HCT116 (cell line): ENCODE results near the gene FRMD4A. TPM values are rescaled to one million over a fixed set of nuclear protein-coding genes. Genes with fewer than 3 reads are reported as not detected.

Source experiments
- ATAC-seq: fragments of 200-7000 bp; cut with Tn5 transposase; 2 replicates; pipeline ENCODE4 v1.9.1; 2020; ENCODE audit warnings: mild to moderate bottlenecking, moderate library complexity
- BruUV-seq: library from RNA; stranded (reverse); fragments of 400-500 nt; replicated peaks from 2 replicates; lab custom pipeline; 2021; lab: Mats Ljungman, UMichigan
- CTCF ChIA-PET: fragments of 300-600 bp; sonication (Branson Sonifier 250); formaldehyde crosslinking; loops from one replicate; lab custom pipeline; 2021; ENCODE audit warnings: antibody characterized with exemption; lab: Charles Lee
- POLR2A ChIA-PET: fragments of 300-600, 350-600 bp; sonication (Branson Sonifier 250); formaldehyde crosslinking; loops from one replicate; lab custom pipeline; 2021; ENCODE audit warnings: antibody characterized with exemption; lab: Charles Lee
- RAD21 ChIA-PET, 2 experiments: fragments of 300-600 bp; sonication (Branson Sonifier 250); formaldehyde crosslinking; loops; one replicate each; lab custom pipeline; 2023; ENCODE audit warnings: low total read pairs in 2 of 2; ENCODE audit not compliant: uncharacterized antibody in 2 of 2, unreplicated experiment in 2 of 2, low non-redundant PET in 1 of 2; lab: Charles Lee
- DNase-seq: peaks from one replicate; pipeline ENCODE4 v3.0.0-alpha.2; 2010; ENCODE audit warnings: low read depth, low spot score
- H2AFZ ChIP-seq: fragments of 200-600 bp; shearing (Covaris generic), sonication (generic); 2 replicates; pipeline ENCODE4 v1.6.1; 2017; ENCODE audit warnings: low read depth, mixed run types, mixed read lengths, antibody characterized with exemption, low read length; ENCODE audit not compliant: poor library complexity, severe bottlenecking
- H3K27ac ChIP-seq: 2 replicates; pipeline ENCODE4 v1.5.1; 2012; ENCODE audit warnings: low read depth, low read length
- H3K27me3 ChIP-seq: fragments of 200-600 bp; sonication (generic); 2 replicates; pipeline ENCODE4 v1.6.1; 2016; ENCODE audit warnings: mixed run types, low read length, mixed read lengths; ENCODE audit not compliant: insufficient read depth
- H3K36me3 ChIP-seq, 2 experiments: fragments of 200-500 bp in 1 of 2; fragments of 200-600 bp in 1 of 2; sonication (Bioruptor generic) in 1 of 2; sonication (generic) in 1 of 2; 2 replicates each; pipeline versions ENCODE4 v1.5.1 to v1.6.1; 2014 to 2016; ENCODE audit warnings: low read length in 2 of 2, inconsistent platforms in 1 of 2, mixed read lengths in 1 of 2, mixed run types in 1 of 2; ENCODE audit not compliant: insufficient read depth in 2 of 2, control insufficient read depth in 1 of 2
- H3K4me1 ChIP-seq, 2 experiments: fragments of 200-600 bp in 1 of 2; sonication (generic) in 1 of 2; 2 replicates each; pipeline versions ENCODE4 v1.5.1 to v1.6.1; 2012 to 2017; ENCODE audit warnings: low read length in 2 of 2, inconsistent platforms in 1 of 2, mild to moderate bottlenecking in 1 of 2, mixed read lengths in 1 of 2, mixed run types in 1 of 2, moderate library complexity in 1 of 2; ENCODE audit not compliant: insufficient read depth in 2 of 2, control insufficient read depth in 1 of 2
- H3K4me2 ChIP-seq: fragments of 200-600 bp; sonication (generic); 2 replicates; pipeline ENCODE4 v1.6.1; 2017; ENCODE audit warnings: mixed run types, low read length, mixed read lengths
- H3K4me3 ChIP-seq, 2 experiments: fragments of 200-600 bp in 1 of 2; sonication (generic) in 1 of 2; replicated peaks in 1 of 2; 2 replicates each; pipeline ENCODE4 v1.5.1; 2011 to 2016; ENCODE audit warnings: low read length in 2 of 2, control low read depth in 1 of 2, low read depth in 1 of 2, mild to moderate bottlenecking in 1 of 2, mixed read lengths in 1 of 2, mixed run types in 1 of 2
- H3K79me2 ChIP-seq: fragments of 200-600 bp; sonication (generic); 2 replicates; pipeline ENCODE4 v1.6.1; 2017; ENCODE audit warnings: mild to moderate bottlenecking, mixed run types, low read length, moderate library complexity, mixed read lengths; ENCODE audit not compliant: insufficient read depth
- H3K9ac ChIP-seq: fragments of 200-600 bp; sonication (generic); 2 replicates; pipeline ENCODE4 v1.6.1; 2016; ENCODE audit warnings: low read length, mixed read lengths
- H3K9me2 ChIP-seq: fragments of 200-600 bp; sonication (generic), shearing (Covaris generic); 2 replicates; pipeline ENCODE4 v1.6.1; 2017; ENCODE audit warnings: mixed run types, mild to moderate bottlenecking, moderate library complexity; ENCODE audit not compliant: insufficient read depth
- H3K9me3 ChIP-seq, 2 experiments: fragments of 200-500 bp in 1 of 2; fragments of 200-600 bp in 1 of 2; sonication (Bioruptor generic) in 1 of 2; sonication (generic) in 1 of 2; 2 replicates each; pipeline ENCODE4 v1.6.1; 2014 to 2017; ENCODE audit warnings: low read length in 2 of 2, mixed read lengths in 2 of 2, inconsistent platforms in 1 of 2, low read depth in 1 of 2, mild to moderate bottlenecking in 1 of 2, mixed run types in 1 of 2, moderate library complexity in 1 of 2; ENCODE audit not compliant: control insufficient read depth in 1 of 2, insufficient read depth in 1 of 2
- H4K20me1 ChIP-seq: fragments of 200-600 bp; sonication (generic), shearing (Covaris generic); 2 replicates; pipeline ENCODE4 v1.6.1; 2017; ENCODE audit warnings: mixed run types, mild to moderate bottlenecking, moderate library complexity; ENCODE audit not compliant: insufficient read depth
- ATF3 ChIP-seq: IDR thresholded peaks from 2 replicates; pipeline ENCODE4 v1.6.1; 2012
- ELF1 ChIP-seq: IDR thresholded peaks from 2 replicates; pipeline ENCODE4 v1.6.1; 2012; ENCODE audit warnings: low read depth, borderline replicate concordance
- EZH2 ChIP-seq: fragments of 200-600 bp; sonication (generic); IDR thresholded peaks from 2 replicates; pipeline ENCODE4 v1.6.1; 2017; ENCODE audit warnings: antibody characterized with exemption, mixed run types
- EZH2phosphoT487 ChIP-seq: fragments of 200-600 bp; IDR thresholded peaks from 2 replicates; pipeline ENCODE4 v1.6.1; 2018; ENCODE audit warnings: antibody characterized with exemption, borderline replicate concordance
- JUND ChIP-seq: IDR thresholded peaks from 2 replicates; pipeline ENCODE4 v1.6.1; 2012
- MAX ChIP-seq: IDR thresholded peaks from 2 replicates; pipeline ENCODE4 v1.6.1; 2012
- POLR2AphosphoS5 ChIP-seq: IDR thresholded peaks from 2 replicates; pipeline ENCODE4 v1.6.1; 2011; ENCODE audit warnings: mild to moderate bottlenecking, low read depth, low read length, moderate library complexity
- RAD21 ChIP-seq: IDR thresholded peaks from 2 replicates; pipeline ENCODE4 v1.6.1; 2012; ENCODE audit warnings: low read depth, mild to moderate bottlenecking
- REST ChIP-seq: IDR thresholded peaks from 2 replicates; pipeline ENCODE4 v1.6.1; 2012; ENCODE audit warnings: low read depth
- SP1 ChIP-seq: IDR thresholded peaks from 2 replicates; pipeline ENCODE4 v1.6.1; 2012; ENCODE audit warnings: low read depth
- SRF ChIP-seq: IDR thresholded peaks from 2 replicates; pipeline ENCODE4 v1.6.1; 2012; ENCODE audit warnings: low read depth
- TCF7L2 ChIP-seq: IDR thresholded peaks from 2 replicates; pipeline ENCODE4 v1.7.0; 2011; ENCODE audit warnings: borderline replicate concordance, inconsistent platforms; ENCODE audit not compliant: insufficient read depth, insufficient read length; ENCODE audit errors: extremely low read depth
- YY1 ChIP-seq: IDR thresholded peaks from 2 replicates; pipeline ENCODE4 v1.6.1; 2011; ENCODE audit warnings: low read length, low read depth, moderate library complexity, mild to moderate bottlenecking; ENCODE audit not compliant: insufficient replicate concordance; ENCODE audit errors: extremely low read depth
- ZNF274 ChIP-seq: fragments of 200-500 bp; sonication (Bioruptor generic); IDR thresholded peaks from 2 replicates; pipeline ENCODE4 v1.6.1; 2014; ENCODE audit warnings: mild to moderate bottlenecking, low read depth, low read length, inconsistent platforms
- intact Hi-C: fragments of 100-400 bp; cut with micrococcal nuclease; formaldehyde crosslinking; loops from 2 replicates; pipeline ENCODE4 v1.10.0; 2022
- total RNA-seq: library from RNA; stranded (reverse); gene quantifications from one replicate; pipeline ENCODE4 v1.2.1, GENCODE V29; 2021; ENCODE audit not compliant: unreplicated experiment

FRMD4A gene
- total RNA-seq, 1 experiment from 2014 or later, result 0.20 TPM

- intact Hi-C loops, result no loop called here
- Histone ChIP-seq H3K9me2 (no peaks in the 10 kb centered on the region), H3K4me2 (no peak overlapping the region), H3K4me1 (no peaks in the 10 kb centered on the region), H3K27me3 (no peaks in the 10 kb centered on the region), H3K27ac (no peak overlapping the region), H2AFZ (no peak overlapping the region), H4K20me1 (no peaks in the 10 kb centered on the region), H3K79me2 (no peaks in the 10 kb centered on the region), H3K9me3 (peaks cover 0 to under 1% of the 10 kb centered on the region in 2 experiments; a peak in 2 of 4 replicates), H3K9ac (no peak overlapping the region), H3K36me3 (no peaks in the 10 kb centered on the region), H3K4me3 (no peak overlapping the region)
- ATAC-seq (no peak), DNase-seq (no peak)
- BruUV-seq, result no TSS peak
- no peak for TF ChIP-seq ELF1
- no peak for TF ChIP-seq POLR2AphosphoS5
- TF ChIP-seq ZNF274, result no peak
- no peak for TF ChIP-seq TCF7L2
- no peak for TF ChIP-seq RAD21
- no peak for TF ChIP-seq EZH2
- no peak for TF ChIP-seq REST
- no peak for TF ChIP-seq YY1
- TF ChIP-seq SRF, result no peak
- no peak for TF ChIP-seq SP1
- no peak for TF ChIP-seq ATF3
- no peak for TF ChIP-seq JUND
- TF ChIP-seq EZH2phosphoT487, result no peak
- TF ChIP-seq MAX, result no peak
- RAD21 ChIA-PET, result no interaction called here
- POLR2A ChIA-PET, result no interaction called here
- CTCF ChIA-PET, result no interaction called here
Measured at GRCh38 chr10:13648425-13648824, 682.3 kb downstream of the FRMD4A start.
